MCF 10A (cell line): Measurements from ENCODE around the gene EAPP. TPM values are rescaled to one million over a fixed set of nuclear protein-coding genes. Genes with fewer than 3 reads are reported as not detected.

ENCODE experiments used
- BruUV-seq: library from RNA; stranded (reverse); fragments of 400-500 nt; replicated peaks from 2 replicates; lab custom pipeline; 2021; lab: Mats Ljungman, UMichigan
- CTCF ChIA-PET: fragments of 300-600 bp; sonication (Branson Sonifier 250); formaldehyde crosslinking; extraction: SDS; loops from one replicate; lab custom pipeline; 2021; ENCODE audit warnings: antibody characterized with exemption, inconsistent platforms; lab: Yijun Ruan, JAX
- POLR2A ChIA-PET: fragments of 300-600, 350-650 bp; sonication (Branson Sonifier 250); formaldehyde crosslinking; extraction: SDS; loops from one replicate; lab custom pipeline; 2020; ENCODE audit warnings: antibody characterized with exemption, inconsistent platforms; lab: Yijun Ruan, JAX
- DNase-seq: peaks from one replicate; pipeline ENCODE4 v3.0.0-alpha.2; 2018; ENCODE audit not compliant: unreplicated experiment
- H3K27ac Mint-ChIP-seq: one replicate; pipeline ENCODE4 v1.8.0; 2022; ENCODE audit warnings: mild to moderate bottlenecking, low read depth, mixed read lengths; ENCODE audit not compliant: unreplicated experiment
- H3K27me3 Mint-ChIP-seq: one replicate; pipeline ENCODE4 v1.8.0; 2022; ENCODE audit warnings: mixed read lengths; ENCODE audit not compliant: insufficient read depth, unreplicated experiment
- H3K36me3 Mint-ChIP-seq: one replicate; pipeline ENCODE4 v1.8.0; 2022; ENCODE audit warnings: mild to moderate bottlenecking, moderate library complexity, mixed read lengths; ENCODE audit not compliant: insufficient read depth, unreplicated experiment
- H3K4me1 Mint-ChIP-seq: one replicate; pipeline ENCODE4 v1.8.0; 2022; ENCODE audit warnings: mixed read lengths; ENCODE audit not compliant: insufficient read depth, unreplicated experiment
- H3K4me3 Mint-ChIP-seq: one replicate; pipeline ENCODE4 v1.8.0; 2022; ENCODE audit warnings: mild to moderate bottlenecking, moderate library complexity, mixed read lengths; ENCODE audit not compliant: unreplicated experiment
- H3K9me3 Mint-ChIP-seq: one replicate; pipeline ENCODE4 v1.8.0; 2022; ENCODE audit warnings: mixed read lengths; ENCODE audit not compliant: unreplicated experiment
- intact Hi-C: fragments of 100-400 bp; cut with micrococcal nuclease; formaldehyde crosslinking; loops from 2 replicates; pipeline ENCODE4 v1.14.1; 2022
- total RNA-seq: library from RNA; stranded (reverse); gene quantifications from 2 replicates; pipeline ENCODE4 v1.2.3, GENCODE V29; 2022
- TF ChIP-seq, protein P1 (sequence below): fragments of 200-600 bp; IDR thresholded peaks from one replicate; pipeline ENCODE4 v1.8.0; 2022; ENCODE audit warnings: antibody characterized with exemption, mild to moderate bottlenecking; ENCODE audit not compliant: unreplicated experiment

Gene EAPP
- total RNA-seq, 1 experiment from 2014 or later = 38.9 TPM

DNA sequence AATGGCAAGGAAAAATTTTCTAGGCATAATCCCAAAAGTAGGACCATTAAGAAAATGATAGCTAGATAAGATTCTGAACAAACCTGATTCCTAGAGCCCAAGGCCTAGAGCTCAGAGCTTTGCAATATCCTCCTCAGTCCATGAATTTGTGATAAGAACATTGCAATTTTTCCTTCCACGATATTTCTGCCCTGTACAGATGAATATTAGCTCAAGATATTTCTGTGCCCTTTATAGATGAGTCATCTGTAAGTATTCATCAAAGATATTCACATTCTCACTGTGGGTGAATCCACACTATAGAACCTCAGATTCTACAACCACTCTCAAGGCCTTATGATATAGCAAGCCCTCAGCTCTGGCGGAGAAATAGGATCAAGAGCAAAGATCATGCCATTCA is 37.5 kb downstream of the EAPP start:
- Mint-ChIP-seq H3K4me3 (no peak overlapping the region), H3K27ac (no peak overlapping the region), H3K9me3 (no peaks in the 10 kb centered on the region), H3K4me1 (peaks cover 21% of the 10 kb centered on the region), H3K36me3 (no peaks in the 10 kb centered on the region), H3K27me3 (no peaks in the 10 kb centered on the region)
- no peak for DNase-seq
- intact Hi-C loops = no loop called here
- ChIA-PET CTCF (interaction anchor here (1.0 to 1.9 kb wide), 4 partner anchors 12 to 180 kb away, joined by 4 to 7 read pairs (median 6); no protein-coding TSS in a partner anchor), POLR2A (interaction anchor here (1.0 to 1.3 kb wide), 2 partner anchors 36 to 41 kb away, joined by 3 to 4 read pairs; no protein-coding TSS in a partner anchor)
- no TSS peak for BruUV-seq
- TF ChIP-seq, protein P1, sequence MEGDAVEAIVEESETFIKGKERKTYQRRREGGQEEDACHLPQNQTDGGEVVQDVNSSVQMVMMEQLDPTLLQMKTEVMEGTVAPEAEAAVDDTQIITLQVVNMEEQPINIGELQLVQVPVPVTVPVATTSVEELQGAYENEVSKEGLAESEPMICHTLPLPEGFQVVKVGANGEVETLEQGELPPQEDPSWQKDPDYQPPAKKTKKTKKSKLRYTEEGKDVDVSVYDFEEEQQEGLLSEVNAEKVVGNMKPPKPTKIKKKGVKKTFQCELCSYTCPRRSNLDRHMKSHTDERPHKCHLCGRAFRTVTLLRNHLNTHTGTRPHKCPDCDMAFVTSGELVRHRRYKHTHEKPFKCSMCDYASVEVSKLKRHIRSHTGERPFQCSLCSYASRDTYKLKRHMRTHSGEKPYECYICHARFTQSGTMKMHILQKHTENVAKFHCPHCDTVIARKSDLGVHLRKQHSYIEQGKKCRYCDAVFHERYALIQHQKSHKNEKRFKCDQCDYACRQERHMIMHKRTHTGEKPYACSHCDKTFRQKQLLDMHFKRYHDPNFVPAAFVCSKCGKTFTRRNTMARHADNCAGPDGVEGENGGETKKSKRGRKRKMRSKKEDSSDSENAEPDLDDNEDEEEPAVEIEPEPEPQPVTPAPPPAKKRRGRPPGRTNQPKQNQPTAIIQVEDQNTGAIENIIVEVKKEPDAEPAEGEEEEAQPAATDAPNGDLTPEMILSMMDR = no peak

DNA sequence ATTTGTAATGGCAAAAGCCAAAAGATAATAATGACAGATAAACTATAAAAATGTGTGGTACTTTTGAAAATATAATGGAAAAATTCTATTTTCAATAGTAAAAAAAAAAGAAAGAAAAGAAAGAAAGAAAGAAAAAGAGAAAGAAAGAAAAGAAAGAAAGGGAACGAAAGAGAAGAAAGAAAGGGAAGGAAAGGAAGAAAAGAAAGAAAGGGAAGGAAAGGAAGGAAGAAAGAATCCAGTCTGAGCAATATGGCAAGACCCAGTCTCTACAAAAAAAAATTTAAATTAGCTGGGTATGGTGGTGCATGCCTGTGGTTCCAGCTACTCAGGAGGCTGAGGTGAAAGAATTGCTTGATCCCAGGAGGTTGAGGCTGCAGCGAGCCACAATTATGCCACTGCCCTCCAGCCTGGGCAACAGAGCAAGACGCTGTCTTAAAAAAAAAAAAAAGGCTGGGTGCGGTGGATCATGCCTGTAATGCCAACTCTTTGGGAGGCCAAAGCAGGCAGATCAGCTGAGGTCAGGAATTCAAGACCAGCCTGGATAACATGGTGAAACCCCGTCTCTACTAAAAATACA is 38.4 kb downstream of the EAPP start:
- H3K36me3 Mint-ChIP-seq = no peaks in the 10 kb centered on the region
- H3K27ac Mint-ChIP-seq = peak overlapping the region; percentile 49
- H3K4me3 Mint-ChIP-seq = no peak overlapping the region
- POLR2A ChIA-PET = no interaction called here
- intact Hi-C loops = no loop called here
- no peak for DNase-seq
- no peaks in the 10 kb centered on the region for H3K27me3 Mint-ChIP-seq
- no TSS peak for BruUV-seq
- TF ChIP-seq, protein P1 = no peak
- H3K4me1 Mint-ChIP-seq = peaks cover 23% of the 10 kb centered on the region
- H3K9me3 Mint-ChIP-seq = no peaks in the 10 kb centered on the region
- CTCF ChIA-PET = interaction anchor here (0.6 to 1.9 kb wide), 5 partner anchors 13 to 275 kb away, joined by 3 to 7 read pairs (median 5); no protein-coding TSS in a partner anchor

DNA sequence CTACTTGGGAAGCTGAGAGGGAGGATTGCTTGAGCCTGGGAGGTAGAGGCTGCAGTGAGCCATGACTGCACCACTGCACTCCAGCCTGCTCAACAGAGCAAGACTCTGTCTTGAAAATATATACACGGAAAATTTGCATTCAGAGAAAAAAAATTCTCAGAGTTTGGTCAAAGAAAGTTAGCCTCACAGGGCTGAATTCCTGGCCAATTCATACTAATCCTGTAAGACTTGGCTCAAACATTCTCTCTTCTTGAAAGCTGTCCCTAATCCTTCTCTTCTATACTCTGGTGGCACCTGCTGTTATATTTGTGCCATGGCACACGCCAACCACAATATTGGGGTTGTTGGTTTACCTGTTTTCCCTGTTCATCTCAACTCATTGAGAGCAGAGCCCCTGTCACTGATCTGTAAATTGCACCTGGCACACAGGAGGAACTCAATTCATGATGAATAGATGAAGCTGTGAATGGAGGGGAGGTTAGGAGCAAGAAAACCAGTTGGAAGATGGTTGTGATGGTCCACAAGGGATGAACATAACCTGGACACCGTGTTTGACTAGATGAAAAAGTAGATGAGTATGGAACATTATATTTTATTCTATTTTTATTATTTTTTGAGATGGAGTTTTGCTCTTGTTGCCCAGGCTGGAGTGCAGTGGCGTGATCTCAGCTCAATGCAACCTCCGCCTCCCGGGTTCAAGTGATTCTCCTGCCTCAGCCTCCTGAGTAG is 40.7 kb downstream of the EAPP start:
- no TSS peak for BruUV-seq
- Mint-ChIP-seq H3K27me3 (no peaks in the 10 kb centered on the region), H3K4me1 (peaks cover 23% of the 10 kb centered on the region), H3K27ac (peak overlapping the region; percentile 13), H3K4me3 (no peak overlapping the region), H3K9me3 (no peaks in the 10 kb centered on the region), H3K36me3 (no peaks in the 10 kb centered on the region)
- intact Hi-C loops = loop anchor here (1.0 to 10.0 kb wide), 3 partner anchors 37 to 168 kb away; partner anchors contain the start of gene SPTSSA
- TF ChIP-seq, protein P1 = peak; percentile 68
- POLR2A ChIA-PET = interaction anchor here (0.7 to 5.7 kb wide), 8 partner anchors 36 to 375 kb away, joined by 3 to 76 read pairs (median 5); partner anchors contain the start of gene SPTSSA
- DNase-seq = peak; percentile 78
- CTCF ChIA-PET = interaction anchor here (0.6 to 7.5 kb wide), 28 partner anchors 11 to 1924 kb away, joined by 3 to 102 read pairs (median 4); no protein-coding TSS in a partner anchor
